ENCODE data around the gene PELI1. TPM values are rescaled to one million over a fixed set of nuclear protein-coding genes. Genes with fewer than 3 reads are reported as not detected.

PELI1 gene
- total and polyA plus RNA-seq, 7 donors, result 4.4 to 7.6 (median 6.9) TPM

DNA sequence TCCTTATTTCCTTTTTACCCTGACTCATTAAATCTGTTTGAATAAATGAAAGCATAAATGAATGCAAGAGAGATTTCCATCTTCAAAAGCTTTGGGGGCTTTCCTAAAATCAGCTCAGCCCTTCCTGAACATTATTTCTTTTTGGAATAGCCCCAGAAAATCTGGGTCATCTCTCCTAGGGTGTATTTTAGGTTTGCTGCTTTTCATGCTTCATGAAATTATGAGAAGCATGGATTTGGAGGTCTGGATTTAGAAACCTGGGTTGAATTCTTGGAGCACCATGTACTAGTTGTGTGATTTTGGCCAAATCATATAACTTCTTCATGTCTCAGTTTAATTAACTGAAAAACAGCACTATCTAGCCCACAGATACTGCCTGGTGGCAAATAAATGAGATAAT is 24.0 kb upstream of the PELI1 start:
- no peak overlapping the region for H3K4me3 ChIP-seq
- no peak overlapping the region for H3K27ac ChIP-seq
- no peaks in the 10 kb centered on the region for H3K36me3 ChIP-seq (ENCODE audit: insufficient read depth in 1 of 2, low read depth in 1 of 2)
- intact Hi-C loops (cut with DNase I), result loop anchor here in 1 of 2 donors (5.0 kb wide), 1 partner anchor 379 kb away; no protein-coding TSS in a partner anchor
- no peaks in the 10 kb centered on the region for H3K9me3 ChIP-seq
- ATAC-seq, result no peak
- no peaks in the 10 kb centered on the region for H3K27me3 ChIP-seq (ENCODE audit: insufficient read depth in 3 of 3, low read length in 2 of 3)
- H3K4me1 ChIP-seq, result no peaks in the 10 kb centered on the region
- TF ChIP-seq, protein P1, sequence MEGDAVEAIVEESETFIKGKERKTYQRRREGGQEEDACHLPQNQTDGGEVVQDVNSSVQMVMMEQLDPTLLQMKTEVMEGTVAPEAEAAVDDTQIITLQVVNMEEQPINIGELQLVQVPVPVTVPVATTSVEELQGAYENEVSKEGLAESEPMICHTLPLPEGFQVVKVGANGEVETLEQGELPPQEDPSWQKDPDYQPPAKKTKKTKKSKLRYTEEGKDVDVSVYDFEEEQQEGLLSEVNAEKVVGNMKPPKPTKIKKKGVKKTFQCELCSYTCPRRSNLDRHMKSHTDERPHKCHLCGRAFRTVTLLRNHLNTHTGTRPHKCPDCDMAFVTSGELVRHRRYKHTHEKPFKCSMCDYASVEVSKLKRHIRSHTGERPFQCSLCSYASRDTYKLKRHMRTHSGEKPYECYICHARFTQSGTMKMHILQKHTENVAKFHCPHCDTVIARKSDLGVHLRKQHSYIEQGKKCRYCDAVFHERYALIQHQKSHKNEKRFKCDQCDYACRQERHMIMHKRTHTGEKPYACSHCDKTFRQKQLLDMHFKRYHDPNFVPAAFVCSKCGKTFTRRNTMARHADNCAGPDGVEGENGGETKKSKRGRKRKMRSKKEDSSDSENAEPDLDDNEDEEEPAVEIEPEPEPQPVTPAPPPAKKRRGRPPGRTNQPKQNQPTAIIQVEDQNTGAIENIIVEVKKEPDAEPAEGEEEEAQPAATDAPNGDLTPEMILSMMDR (IDR thresholded peaks at IDR 0.05), result no peak
- no peak for DNase-seq

DNA sequence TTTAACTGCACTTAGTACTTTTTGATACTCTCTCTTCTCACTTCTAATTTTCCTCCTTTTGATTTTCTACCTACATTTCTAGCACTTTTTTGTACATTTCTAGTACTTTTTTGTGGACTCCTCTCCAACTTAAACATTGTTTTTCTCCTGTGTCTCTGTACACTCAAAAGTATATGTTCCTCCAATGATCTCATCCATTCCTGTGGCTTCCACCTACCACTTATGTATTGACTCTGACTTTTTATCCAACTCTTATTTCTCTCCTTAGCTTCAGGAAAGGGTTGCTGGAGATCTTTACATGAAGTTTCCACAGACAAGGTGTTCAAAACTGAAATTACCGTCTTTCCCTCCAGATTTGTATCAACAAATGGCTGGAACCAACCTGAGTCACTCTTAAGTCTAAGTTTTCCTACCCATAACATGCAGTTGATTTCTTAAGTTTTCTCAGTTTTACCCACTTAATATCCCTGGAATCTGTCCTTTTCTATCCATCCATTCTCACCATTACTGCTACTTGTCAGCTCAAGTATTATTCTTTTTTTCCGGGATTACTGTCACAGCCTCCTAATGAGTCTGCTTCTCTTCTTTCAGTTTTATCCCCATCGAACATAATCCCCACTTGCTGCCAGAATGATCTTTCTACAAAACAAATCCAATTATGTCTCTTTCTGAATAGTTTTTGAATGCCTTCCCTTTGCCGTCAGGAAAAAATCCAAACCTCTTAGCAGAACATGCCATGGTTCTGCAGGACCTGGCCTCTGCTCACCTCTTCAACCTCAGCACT is 22.6 kb upstream of the PELI1 start:
- no peak overlapping the region for H3K27ac ChIP-seq
- WGBS, 3 donors, result 71 to 86% (median 81%) methylated on average over 4 of the region's 4 CpGs
- H3K4me1 ChIP-seq, result no peaks in the 10 kb centered on the region
- no peak overlapping the region for H3K4me3 ChIP-seq
- no peaks in the 10 kb centered on the region for H3K9me3 ChIP-seq
- H3K27me3 ChIP-seq (ENCODE audit: insufficient read depth in 3 of 3, low read length in 2 of 3), result no peaks in the 10 kb centered on the region
- no peaks in the 10 kb centered on the region for H3K36me3 ChIP-seq (ENCODE audit: insufficient read depth in 1 of 2, low read depth in 1 of 2)
- intact Hi-C loops (cut with DNase I), result loop anchor here in 1 of 2 donors (5.0 kb wide), 1 partner anchor 380 kb away; no protein-coding TSS in a partner anchor
- no peak for ATAC-seq
- TF ChIP-seq, protein P1 (IDR thresholded peaks at IDR 0.05), result no peak
- DNase-seq, result no peak

DNA sequence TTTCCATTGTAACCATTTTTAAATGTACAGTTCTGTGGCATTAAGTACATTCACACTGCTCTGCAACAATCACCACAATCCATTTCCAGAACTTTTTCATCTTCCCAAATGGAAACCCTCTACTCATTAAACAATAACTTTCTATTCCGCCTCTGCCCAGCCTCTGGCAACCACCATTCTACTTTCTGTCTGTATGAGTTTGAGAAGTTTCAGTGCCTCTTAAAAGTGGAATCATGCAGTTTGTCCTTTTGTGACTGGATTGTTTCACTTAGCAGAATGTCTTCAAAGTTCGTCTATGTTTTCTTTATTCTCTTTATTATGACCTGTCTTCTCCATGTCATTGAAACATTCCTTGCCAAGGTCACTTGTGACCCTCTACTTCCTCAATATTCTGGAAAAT is 22.0 kb upstream of the PELI1 start:
- ATAC-seq (no peak), DNase-seq (no peak)
- intact Hi-C loops (cut with DNase I), result loop anchor here in 1 of 2 donors (5.0 kb wide), 1 partner anchor 381 kb away; no protein-coding TSS in a partner anchor
- 84 to 91% (median 85%) methylated on average over 2 of the region's 2 CpGs for WGBS, 3 donors
- no peaks in the 10 kb centered on the region for H3K4me1 ChIP-seq
- no peaks in the 10 kb centered on the region for H3K9me3 ChIP-seq
- no peaks in the 10 kb centered on the region for H3K36me3 ChIP-seq (ENCODE audit: insufficient read depth in 1 of 2, low read depth in 1 of 2)
- no peak overlapping the region for H3K27ac ChIP-seq
- H3K27me3 ChIP-seq (ENCODE audit: insufficient read depth in 3 of 3, low read length in 2 of 3), result no peaks in the 10 kb centered on the region
- no peak overlapping the region for H3K4me3 ChIP-seq
- TF ChIP-seq, protein P1 (IDR thresholded peaks at IDR 0.05), result no peak

DNA sequence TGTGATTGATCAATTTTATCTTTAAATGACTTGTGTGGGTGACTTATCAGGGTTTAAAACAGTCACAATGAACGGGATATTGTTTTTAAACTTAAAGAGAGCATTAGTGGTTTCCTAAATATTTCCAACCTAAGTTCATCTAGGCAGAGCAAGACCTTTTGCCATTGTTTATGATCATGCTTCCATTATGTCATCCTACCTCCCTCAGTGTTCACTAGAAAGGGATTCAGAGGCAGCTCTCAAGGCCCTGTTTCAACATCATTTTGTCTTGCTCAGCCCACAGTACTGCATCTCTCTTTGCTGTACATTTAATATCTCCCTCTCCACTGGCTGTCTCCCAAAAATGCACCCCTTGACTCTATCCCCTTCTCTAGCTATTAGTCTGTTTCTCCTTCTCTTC is 21.5 kb upstream of the PELI1 start:
- Histone ChIP-seq H3K27me3 (ENCODE audit: insufficient read depth in 3 of 3, low read length in 2 of 3) (no peaks in the 10 kb centered on the region), H3K4me1 (no peaks in the 10 kb centered on the region), H3K36me3 (ENCODE audit: insufficient read depth in 1 of 2, low read depth in 1 of 2) (no peaks in the 10 kb centered on the region), H3K27ac (no peak overlapping the region), H3K9me3 (no peaks in the 10 kb centered on the region), H3K4me3 (no peak overlapping the region)
- intact Hi-C loops (cut with DNase I), result loop anchor here in 1 of 2 donors (5.0 kb wide), 1 partner anchor 382 kb away; no protein-coding TSS in a partner anchor
- DNase-seq, result no peak
- WGBS, 3 donors, result 87 to 92% (median 88%) methylated on average over 1 of the region's 1 CpG
- TF ChIP-seq, protein P1 (IDR thresholded peaks at IDR 0.05), result no peak
- ATAC-seq, result no peak

Data from psoas muscle (tissue), 8 donors.